GM19240 (cell line): ENCODE data around the gene TMEM242.

ENCODE experiments used
- DNase-seq: peaks from one replicate; pipeline ENCODE4 v3.0.0; 2011; ENCODE audit warnings: low spot score; ENCODE audit not compliant: insufficient read length

TMEM242 gene

DNA sequence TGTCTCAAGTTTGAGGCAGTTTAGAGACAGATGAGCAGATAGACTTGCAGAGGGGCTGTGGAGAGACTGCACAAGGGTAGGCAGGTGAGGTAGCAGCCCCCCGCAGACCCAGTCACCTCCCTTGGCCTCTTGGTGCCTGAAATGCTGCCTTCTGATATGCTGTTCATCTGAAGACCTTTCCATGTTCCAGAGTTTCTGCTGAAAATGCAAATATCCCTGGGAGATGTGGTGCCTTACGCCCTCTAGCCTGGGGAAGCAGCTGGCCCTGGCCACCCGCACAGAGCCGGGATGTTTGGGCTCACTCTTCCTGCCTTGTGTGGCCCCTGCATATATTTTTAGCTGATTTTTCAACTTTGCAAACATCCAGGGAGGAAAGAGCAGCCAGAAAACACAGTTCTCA lies 51.4 kb downstream of the TMEM242 start:
- DNase-seq, result no peak

DNA sequence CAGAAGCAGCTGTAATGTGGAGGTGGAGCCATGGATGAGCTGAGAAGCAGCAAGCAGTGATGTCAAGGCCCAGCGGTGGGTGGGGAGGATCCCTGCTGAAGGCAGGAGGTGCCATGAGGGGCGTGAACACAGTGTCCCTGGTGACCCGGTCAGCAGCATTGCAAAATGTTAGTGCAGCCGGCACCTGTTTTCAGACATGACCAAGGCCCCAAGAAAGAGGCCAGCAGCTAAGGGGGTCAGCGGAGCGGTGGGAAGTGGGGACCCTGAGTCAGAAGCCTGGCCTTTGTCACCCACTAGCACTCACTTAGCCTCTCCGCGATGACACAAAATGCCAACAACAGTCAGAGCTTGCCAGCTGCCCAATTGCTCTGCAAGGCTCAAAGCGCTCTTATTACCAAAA lies 51.9 kb downstream of the TMEM242 start:
- DNase-seq, result no peak

DNA sequence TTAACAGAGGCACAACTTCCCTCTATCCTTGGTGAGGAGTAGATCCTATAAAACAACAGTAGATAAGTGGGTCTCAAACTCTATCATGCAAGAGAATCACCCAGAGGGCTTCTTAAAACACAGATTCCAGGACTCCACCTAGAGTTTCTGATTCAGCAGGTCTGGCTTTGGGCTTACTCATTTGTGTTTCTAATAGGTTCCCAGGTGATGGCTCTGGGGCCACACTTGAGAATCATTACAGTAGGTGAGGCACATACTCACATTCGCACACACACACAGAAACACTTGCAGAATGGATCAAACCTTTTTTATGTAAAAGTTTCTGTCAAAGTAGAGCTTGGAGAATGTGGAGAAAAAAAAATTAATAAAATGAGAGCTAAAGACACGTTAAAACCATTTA lies 52.4 kb downstream of the TMEM242 start:
- DNase-seq, result no peak

DNA sequence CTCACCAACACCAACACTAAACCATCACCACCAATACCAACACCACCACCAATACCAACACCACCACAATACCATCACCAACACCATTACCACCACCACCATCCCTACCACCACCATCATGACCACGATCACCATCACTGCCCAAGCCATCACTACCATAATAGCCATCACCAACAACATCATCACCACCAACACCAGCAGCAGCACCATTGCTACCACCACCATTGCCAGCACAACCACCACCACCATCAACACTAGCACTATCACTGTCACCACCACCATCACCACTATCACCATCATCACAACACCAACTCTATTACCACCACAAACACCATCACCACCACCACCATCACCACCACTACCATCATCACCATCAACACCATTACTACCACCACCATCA lies 53.0 kb downstream of the TMEM242 start:
- no peak for DNase-seq

DNA sequence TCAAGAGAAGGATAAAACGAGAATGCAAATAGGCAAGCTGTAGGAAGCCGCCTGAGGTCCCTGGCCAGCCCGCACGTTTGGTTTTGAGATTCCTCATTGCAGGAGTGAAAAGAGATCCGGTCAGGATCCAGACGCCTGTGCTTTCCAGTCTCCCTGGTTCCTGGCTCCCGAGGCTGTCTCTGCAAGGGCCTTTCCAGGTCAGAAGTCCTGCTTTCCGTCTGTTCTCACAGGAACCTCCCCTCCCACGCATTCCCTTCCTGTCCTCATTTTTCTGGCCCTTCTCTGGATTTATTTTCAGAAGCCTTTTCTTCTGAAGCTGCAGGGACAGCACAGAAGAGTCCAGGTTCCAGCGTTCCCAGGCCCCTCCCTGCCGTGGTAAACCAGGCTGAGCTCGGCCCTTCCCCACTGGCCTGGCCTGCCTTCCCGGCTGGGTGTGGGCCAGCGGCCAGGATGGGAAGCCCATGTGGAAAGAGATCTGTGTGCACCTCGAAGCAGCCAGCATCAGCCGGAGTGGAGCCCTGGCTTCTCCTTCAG lies 54.0 kb downstream of the TMEM242 start:
- DNase-seq, result no peak

DNA sequence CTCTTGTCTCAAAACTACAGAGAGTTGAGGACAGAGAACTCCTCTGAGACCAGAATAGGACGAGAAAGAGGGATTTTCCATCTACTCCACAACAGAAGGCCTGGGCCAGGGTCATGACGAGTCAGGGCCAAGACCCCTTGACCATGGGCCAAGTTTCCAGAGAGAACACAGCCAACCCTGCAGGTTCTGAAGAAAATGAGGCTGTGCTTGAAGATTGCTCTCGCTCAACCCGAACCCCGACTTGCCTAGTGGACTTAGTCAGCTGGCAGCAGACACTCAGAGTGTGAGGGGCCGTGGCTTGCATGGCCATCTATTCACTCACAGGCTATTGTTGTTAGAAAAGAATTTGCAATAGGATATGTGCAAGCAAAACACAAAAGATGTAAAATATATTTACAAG lies 54.5 kb downstream of the TMEM242 start:
- DNase-seq, result no peak

DNA sequence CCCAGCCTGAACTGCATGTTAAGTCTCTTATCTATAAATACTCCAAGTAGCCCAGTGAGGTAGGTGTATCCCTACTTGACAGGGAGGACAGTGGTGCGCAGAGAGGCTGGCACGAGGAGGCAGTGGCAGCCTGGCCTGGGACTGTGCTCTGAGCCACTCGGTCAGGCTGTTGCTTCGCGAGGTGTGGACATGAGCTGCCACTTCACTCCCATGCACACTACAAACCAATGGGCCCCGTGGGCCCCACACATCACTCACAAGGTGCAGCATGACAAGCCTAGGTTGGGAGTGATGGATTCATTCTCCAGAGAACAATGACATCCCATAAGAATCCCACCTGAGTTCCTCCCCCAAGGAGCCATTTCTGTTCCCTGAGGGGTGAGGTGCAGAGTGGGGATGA lies 54.9 kb downstream of the TMEM242 start:
- no peak for DNase-seq

DNA sequence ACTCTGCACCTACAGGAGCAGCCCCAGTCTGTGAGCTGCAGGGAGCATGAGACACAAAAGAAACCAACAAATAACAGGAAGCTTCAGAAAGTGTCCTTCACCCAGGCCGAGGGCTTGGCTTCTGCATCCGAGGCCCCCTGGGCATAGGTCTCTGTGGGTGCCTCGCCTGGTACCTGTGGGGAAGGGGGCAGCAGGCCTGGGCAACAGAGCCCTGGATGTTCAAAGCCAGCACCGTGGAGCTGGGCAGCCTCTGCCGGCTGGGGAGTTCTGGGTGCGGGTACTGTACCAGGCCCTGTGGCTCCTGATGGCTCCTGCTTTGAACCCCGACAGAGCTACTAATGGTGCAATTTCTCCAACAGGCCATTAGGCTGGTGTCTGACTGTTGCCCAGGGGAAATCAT lies 55.7 kb downstream of the TMEM242 start:
- no peak for DNase-seq

DNA sequence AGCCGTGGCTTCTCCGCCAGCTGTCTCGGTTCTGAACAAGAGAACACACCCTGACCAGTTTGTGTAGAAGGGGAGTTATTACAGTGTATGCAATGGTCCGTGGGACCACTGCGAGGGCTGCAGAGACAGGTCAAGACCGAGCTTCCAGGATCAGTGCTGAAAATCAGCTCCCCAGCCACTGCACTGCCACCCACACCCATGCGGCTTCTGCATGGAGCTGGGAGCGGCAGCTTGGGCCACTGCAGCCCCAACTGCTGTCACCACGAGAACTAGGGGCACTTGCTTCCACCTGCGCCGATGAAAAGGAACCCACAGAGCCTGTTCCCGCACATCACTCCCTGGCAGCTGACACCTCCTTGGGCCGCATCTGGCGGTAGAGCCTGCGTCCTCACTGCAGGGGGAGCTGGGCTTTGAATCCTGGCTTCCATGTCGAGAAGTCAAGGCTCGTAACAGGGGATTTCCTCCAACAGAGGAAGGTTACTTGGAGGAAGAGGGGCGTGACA lies 56.2 kb downstream of the TMEM242 start:
- no peak for DNase-seq

DNA sequence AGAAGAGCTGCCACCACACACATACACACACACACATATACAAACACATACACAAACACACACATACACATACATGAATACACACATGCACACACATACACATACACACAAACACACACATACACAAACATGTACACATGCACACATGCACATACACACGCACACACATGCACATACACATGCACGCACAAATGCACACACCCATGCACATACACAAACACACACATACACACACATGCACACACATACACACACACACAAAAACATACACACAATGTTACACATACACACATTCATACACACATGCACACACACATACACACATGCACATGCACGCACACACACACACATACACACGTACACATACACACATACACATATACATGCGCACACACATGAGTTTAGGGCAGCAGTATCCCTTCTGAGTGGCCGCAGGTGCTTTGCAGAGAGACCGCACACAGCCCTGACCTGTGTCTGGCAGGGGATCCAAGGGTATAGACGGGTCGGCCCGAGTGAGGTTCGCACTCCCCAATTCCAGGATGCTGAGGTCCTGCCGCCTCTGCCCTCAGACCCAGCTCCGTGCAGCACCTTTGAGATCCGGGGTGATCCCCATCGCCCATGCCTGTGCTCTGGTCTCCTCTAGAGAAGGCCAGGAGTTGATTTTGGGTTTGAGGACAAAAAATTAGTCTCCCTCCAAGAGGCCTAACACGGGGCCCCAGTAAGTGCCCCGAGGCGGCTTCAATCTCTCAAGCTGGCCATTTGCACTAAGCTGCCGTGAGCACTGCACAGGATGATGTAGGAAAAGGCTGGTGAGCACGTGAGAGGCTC lies 56.8 kb downstream of the TMEM242 start:
- DNase-seq, result no peak

DNA sequence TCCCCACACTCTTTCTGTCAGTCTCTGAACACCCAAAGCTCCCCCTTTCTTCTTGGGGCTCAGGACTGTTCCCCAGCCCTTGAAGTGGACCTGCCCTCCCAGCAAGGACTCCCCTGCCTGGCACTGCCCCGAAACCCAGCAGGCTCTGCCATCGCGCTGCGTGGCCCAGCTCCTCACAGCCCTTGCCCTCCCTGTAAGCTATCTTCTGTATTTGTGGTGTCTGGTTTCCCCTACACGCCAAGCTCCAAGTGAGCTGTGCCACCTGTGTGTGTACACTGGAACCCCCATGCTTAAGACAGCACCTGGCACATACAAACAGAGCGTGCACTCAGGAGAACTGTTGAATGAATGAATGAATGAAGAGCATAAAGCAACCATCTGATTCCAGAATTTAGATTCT lies 57.7 kb downstream of the TMEM242 start:
- DNase-seq, result no peak

DNA sequence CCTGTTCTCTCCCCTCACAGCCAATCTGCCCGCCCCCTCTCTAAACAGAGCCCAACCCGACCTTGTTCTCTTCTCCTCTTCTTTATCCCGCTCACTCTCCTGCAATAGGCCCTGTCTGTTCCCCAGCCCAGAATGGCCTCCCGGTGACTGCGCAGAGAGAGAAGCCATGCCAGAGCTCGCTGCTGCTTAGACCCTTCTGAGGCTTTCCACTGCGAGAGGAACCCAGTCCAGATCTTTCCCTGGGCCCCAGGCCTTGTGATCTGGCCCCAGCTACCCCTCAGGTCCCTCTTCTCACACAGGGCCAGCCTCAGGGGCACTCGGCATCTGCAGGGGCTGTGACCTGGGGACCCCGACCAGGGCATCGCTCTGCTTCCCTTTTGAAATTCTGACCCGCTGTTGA lies 58.1 kb downstream of the TMEM242 start:
- DNase-seq, result no peak

DNA sequence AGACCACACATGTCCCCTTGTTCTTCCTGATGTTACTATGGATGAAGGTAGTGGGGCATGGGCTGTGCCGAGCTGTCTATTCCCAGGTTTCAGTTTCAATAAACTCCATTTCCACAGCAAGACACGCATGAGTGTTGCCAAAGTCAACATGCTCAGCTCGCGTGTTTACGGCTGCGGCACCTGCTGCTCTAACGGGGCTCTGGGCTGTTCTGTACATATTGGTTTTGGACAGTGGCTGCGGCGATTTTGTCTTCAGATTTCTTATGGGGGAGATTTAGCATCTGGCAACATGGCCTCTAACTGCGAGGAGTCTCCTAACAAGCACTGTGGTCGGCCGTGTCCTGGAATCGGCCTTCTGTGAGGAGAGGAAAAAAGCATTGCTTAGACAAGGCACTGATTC lies 58.6 kb downstream of the TMEM242 start:
- DNase-seq, result no peak

DNA sequence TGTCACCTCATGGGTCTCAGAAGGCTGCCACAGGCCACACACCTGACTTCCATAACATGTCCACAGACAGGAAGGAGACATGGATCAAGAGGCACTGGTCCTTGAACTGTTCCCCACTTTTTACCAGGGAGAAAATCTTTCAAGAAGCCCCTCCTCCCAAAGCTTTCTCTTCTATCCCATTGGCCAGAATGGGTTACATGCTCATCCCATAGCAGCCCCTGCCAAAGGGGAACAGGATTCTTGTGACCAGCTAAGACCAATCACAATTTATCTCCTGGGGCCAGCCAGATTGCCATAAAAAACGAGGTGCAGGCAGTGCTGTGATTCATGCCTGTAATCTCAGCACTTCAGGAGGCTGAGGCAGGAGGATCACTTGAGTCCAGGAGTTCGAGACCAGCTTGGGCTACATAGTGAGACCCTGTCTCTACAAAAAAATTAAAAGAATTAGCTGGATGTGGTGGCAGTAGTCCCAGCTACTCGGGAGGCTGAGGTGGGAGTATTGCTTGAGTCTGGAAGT lies 59.4 kb downstream of the TMEM242 start:
- DNase-seq, result no peak

DNA sequence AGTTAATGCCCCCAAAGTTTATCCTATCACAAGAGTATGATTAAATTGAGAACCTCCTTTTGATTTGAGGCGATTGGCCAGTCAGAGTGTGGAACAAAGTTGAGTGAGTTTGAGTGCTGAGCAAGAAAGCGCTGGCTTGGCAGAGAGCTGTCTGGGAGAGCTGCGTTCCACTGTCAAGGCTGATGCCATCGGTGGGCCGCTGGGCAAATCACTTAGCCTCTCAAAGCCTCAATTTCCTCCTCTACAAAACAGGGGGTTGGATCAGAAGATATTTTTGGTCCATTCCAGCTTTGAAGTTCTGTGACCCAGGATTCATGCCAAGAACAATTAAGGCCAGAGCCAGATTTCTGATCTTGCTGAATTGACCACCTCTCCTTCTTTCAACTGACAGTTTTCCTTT lies 60.2 kb downstream of the TMEM242 start:
- DNase-seq, result no peak

DNA sequence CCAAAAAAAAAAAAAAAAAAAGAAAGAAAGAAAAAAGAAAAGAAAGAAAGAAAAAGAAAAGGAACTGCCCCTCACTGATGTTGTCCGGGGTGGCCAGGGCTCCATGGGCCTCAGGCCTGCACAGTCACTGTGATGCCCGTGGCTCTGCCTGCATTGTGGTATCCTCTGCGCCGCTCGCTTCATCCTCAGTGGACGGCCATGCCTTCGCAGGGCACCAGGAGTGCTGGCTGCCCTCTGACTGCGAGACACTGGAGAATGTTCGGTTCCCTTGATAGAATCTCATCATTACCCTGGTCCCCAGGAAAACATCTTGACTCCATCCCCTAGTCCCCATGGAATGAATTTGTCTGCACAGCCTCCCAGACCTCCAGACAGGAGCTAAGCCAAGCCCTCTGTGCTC lies 61.7 kb downstream of the TMEM242 start:
- DNase-seq, result no peak

DNA sequence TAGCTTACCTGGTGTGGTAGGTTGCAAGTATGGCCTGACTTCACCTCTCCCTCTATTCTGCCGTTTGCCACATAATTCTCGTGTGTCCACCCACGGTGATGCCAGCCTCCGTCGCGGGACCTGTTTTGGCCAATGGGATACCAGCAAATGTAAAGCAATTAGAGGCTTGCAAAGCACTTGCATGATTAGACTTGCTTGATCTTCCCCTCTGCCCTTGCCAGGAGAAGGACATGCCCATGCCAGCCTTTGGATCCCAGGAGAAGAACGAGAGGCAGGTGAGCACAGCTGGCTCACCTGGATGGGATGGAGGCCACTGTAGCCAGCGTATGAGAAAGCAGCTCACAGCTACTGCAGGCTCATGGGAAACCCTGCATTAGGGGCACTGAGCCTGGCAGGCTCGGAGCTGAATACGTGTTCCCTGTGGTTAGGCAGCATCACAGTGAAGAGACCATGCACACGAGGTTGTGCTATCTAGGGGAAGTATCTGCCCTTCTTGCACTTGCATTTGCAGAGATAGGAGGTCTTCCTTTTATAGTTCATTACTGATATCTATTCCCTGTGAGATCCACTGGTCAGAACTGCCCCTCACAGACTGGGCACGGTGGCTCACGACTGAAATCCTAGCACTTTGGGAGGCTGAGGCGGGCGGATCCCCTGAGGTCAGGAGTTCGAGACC lies 62.4 kb downstream of the TMEM242 start:
- no peak for DNase-seq

DNA sequence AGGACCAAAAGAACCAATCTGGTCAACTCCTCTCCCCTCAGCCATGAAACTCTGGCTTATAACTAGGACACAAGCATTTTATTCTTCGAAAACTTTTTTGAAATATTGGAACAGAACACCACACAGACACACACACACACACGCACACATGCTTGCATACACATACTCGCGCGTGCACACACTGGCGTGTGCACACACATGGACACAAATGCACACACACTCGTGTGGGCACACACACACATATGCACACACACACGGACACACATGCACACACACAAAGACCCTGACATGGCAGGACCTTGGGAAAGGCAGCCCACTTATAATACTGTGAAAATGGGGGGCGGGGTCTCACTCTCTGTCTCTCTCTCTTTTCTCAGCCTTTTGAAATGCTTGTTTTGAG lies 63.9 kb downstream of the TMEM242 start:
- no peak for DNase-seq

DNA sequence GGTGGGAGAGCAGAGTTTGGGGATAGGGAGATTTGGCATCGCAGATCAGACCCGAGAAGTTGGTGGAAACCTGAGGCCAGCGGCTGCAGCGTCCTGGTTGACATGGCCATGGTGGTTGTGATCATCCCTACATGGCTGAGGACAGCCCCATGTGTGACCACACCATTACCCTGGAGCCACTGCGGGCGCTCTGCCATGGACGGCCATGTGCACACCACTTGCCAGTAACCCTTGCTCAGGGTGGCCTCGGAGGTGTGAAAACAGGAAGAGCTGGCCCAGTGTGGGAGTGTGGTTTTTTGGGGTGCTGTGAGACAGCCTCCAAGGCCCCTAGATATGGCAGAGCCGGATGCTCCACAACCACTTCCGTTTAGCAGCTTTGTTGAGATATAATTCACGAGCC lies 64.4 kb downstream of the TMEM242 start:
- DNase-seq, result no peak

DNA sequence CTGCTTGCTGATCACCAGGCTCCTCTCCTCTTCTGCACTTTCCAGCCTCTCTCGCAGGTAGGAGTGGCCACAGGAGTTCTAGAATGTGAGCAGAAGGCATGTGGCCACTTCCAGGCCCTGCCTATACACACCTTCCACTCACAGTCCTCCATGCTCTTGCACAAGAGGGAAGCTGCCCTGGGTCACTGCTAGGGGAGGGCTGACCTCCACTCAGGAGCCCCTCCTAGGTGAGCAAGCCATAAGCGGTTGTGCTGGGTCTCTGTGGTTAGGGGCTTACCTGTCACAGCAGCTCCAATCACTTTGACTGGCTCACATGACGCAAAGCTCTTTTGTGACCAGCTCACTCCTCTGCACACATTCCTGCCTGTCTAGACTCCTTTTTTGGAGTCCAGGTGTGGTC lies 68.2 kb downstream of the TMEM242 start:
- no peak for DNase-seq

DNA sequence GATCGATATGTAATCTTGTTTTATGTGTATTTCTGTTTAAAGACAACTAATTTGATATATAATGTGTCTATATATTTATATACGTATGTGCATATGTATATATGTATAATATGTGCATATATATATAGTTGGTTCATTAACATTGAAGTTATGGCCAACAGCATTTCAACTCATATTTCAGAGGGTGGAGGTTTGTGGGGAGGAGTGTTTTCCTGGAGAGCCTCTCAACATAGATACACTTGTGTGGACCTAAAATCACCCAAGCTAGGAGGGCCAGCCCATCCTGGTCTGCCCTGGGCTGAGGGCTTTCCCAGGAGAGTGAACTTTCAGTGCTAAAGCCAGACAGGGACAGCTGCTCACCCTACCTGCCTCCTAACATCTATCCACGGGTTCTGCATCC lies 68.8 kb downstream of the TMEM242 start:
- no peak for DNase-seq

DNA sequence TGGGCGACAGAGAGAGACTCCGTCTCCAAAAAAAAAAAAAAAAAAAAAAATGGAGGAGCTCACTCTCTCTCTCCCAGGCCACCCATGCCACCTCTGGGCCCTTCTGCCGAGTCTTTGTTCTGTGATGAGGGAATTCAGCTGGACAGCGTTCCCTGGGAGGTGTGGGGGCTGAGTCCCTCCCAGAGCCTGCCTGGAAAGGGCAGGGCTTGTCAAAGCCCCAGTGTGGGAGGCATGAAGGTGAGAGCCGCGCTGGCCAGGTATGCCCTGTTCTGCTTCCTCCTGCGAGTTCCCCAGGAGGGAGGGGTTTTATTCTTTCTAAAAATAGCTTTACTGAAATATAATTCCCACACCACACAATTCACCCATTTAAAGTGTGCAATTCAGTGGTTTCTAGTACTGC lies 69.6 kb downstream of the TMEM242 start:
- DNase-seq, result no peak
